ENCODE measurements around the gene CD40.
A peak's percentile ranks its signal among the peaks of the same experiment; 100 is the strongest.

Gene CD40

DNA sequence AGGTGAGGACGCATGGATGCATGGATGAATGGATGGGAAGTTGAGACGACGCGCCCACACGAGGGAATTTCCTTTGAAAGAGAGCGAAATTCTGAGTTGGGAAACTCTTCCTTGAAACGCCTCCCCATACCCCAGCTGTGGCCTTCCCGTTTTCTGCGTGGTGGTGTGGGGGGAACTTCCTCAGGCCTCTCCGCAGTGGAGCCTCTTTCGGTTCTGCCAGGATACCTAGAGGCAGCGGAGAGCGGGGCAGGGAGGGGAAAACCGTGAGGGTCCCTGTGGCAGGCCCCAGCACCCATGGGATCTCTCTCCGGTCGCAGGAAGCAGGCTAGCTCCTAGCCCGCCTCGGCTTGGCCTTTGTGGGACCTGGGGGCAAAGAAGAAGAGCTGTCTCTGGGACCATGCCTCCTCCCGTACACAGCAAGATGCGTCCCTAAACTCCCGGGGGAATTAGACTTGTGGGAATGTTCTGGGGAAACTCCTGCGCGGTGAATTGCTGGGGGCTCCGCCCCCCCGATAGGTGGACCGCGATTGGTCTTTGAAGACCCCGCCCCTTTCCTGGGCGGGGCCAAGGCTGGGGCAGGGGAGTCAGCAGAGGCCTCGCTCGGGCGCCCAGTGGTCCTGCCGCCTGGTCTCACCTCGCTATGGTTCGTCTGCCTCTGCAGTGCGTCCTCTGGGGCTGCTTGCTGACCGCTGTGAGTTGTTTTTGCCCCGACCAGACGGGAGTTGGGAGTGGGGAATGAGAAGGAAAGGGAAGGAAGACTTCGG is at the start of gene CD40:
CD40 (plus strand) TSS at position 611 of the 764 bp plus-strand sequence; CDS start at position 641, 30 bp downstream.
- H3K4me3 ChIP-seq (ENCODE audit: low read depth, low read length), result peak within 1 kb of the TSS; percentile 87
- peak; percentile 92 for DNase-seq (ENCODE audit: low read depth)
- TF ChIP-seq, protein P1, sequence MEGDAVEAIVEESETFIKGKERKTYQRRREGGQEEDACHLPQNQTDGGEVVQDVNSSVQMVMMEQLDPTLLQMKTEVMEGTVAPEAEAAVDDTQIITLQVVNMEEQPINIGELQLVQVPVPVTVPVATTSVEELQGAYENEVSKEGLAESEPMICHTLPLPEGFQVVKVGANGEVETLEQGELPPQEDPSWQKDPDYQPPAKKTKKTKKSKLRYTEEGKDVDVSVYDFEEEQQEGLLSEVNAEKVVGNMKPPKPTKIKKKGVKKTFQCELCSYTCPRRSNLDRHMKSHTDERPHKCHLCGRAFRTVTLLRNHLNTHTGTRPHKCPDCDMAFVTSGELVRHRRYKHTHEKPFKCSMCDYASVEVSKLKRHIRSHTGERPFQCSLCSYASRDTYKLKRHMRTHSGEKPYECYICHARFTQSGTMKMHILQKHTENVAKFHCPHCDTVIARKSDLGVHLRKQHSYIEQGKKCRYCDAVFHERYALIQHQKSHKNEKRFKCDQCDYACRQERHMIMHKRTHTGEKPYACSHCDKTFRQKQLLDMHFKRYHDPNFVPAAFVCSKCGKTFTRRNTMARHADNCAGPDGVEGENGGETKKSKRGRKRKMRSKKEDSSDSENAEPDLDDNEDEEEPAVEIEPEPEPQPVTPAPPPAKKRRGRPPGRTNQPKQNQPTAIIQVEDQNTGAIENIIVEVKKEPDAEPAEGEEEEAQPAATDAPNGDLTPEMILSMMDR (IDR thresholded peaks at IDR 0.05; ENCODE audit: insufficient read depth, low read depth, low read length, missing control alignments), result no peak

DNA sequence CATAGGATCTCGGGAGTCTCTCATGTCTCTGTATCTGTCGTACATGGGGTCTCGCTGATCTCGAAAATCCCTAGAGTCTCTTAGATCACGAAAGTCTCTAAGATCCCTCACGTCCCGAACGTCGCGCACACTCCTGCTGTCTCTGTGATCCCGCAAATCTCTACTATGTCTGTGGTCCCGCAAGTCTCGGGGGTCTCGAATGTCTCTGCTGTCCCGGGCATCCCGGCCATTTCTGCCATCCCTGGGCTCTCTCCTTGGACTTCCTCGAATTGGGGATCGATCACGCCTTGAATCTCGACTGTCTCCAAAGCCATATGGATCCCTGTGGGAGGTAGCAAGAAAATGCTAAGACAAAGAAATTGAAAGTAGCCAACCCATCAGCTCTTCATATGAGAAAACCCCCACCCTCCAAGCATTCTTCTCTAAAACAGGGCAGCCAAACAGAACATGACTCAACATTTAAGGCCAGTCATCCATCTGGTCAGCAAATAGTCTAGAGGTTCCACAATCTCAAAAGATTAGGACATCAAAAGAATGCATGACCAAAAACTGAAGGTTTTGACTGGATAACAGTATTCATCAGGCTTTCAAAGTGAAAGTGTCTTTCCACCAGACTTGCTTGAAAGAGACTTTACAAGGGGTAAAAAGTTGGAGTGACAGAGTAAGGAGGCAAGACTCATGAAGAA is 47.8 kb upstream of the CD40 start:
- TF ChIP-seq, protein P1 (IDR thresholded peaks at IDR 0.05; ENCODE audit: insufficient read depth, low read depth, low read length, missing control alignments), result no peak
- DNase-seq (ENCODE audit: low read depth), result no peak
- no peak overlapping the region for H3K4me3 ChIP-seq (ENCODE audit: low read depth, low read length)

DNA sequence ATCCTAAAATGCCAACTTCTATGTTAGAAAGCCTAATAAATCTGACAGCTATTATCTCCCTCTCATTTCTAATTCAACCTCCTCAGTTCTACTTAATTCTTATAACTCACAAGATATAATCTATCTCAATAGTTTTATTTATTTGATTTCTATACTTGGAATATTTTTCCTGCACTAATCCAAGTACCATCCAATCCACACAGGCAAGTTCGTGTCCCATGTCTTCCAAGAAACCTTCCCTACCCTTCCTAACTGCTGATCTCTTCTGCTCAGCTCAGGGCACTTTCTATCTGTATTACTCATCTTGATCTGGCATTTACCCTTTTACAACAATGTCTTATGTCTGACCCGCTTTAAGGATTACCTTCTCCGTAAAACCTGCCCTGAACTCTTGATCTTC is 46.5 kb upstream of the CD40 start:
- H3K4me3 ChIP-seq (ENCODE audit: low read depth, low read length), result no peak overlapping the region
- TF ChIP-seq, protein P1 (IDR thresholded peaks at IDR 0.05; ENCODE audit: insufficient read depth, low read depth, low read length, missing control alignments), result no peak
- DNase-seq (ENCODE audit: low read depth), result no peak

DNA sequence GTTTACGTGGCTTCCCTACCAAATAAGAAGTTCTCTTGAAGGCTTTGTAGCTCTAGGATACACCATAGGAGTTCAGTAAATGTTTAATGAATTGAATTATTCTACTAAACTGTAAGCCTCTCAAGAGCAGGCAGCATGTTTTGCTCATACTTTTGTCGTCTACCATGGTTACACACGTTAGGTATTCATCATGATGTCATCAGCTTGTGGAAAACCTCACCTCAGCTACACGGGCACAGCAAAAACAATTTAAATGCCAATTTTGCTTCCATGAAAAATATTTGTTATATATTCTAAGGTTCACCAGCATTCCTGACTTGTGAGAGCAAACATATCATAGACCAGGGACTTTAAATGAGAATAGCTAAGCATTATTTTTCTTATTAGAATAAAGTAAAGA is 45.1 kb upstream of the CD40 start:
- H3K4me3 ChIP-seq (ENCODE audit: low read depth, low read length), result no peak overlapping the region
- TF ChIP-seq, protein P1 (IDR thresholded peaks at IDR 0.05; ENCODE audit: insufficient read depth, low read depth, low read length, missing control alignments), result no peak
- DNase-seq (ENCODE audit: low read depth), result no peak

DNA sequence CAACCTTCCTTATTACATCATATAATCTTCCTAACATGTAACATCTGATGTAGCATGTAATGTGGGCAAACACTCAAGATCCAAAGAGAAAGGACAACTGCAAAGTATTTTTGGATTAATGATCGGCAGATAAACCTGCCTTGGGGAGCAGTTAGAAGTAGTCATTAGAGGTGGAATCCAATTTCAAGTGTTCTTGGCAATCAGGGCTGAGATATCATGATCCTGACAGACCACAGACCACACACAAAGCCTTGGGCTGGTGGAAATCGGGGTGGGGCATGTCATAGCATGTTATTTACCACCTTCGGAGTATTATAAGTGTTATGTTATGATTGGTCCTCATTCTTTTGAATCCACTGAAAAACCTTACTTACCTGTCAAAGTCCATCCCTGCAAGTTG is 44.7 kb upstream of the CD40 start:
- TF ChIP-seq, protein P1 (IDR thresholded peaks at IDR 0.05; ENCODE audit: insufficient read depth, low read depth, low read length, missing control alignments), result no peak
- no peak overlapping the region for H3K4me3 ChIP-seq (ENCODE audit: low read depth, low read length)
- DNase-seq (ENCODE audit: low read depth), result no peak

DNA sequence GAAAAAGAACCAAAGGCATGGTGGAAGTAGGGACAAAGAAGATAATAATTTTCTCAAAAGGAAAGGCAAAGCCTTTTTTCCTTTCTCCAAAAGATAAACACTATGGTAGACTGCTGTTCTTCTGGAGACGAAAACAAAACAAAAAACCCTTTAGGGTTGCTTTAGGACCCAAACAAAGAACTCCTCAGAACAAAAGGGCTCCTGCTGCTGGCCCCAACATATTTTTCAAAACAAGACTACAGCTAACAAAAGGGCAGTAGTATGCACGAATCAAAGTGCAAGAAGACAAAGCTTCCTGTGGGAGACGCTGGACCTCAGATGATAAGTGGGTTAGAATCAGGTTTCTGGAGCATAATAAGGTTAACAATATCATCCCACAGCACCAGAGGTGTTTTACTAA is 44.1 kb upstream of the CD40 start:
- TF ChIP-seq, protein P1 (IDR thresholded peaks at IDR 0.05; ENCODE audit: insufficient read depth, low read depth, low read length, missing control alignments), result no peak

More for the DNA sequence above, 44.1 kb upstream of the CD40 start:
- DNase-seq (ENCODE audit: low read depth), result no peak
- H3K4me3 ChIP-seq (ENCODE audit: low read depth, low read length), result no peak overlapping the region

Measured in GM12865 (cell line).